DND-41 (cell line): Measurements from ENCODE around the gene ARAP1.

Experiments used
- EZH2 ChIP-seq: IDR thresholded peaks from 3 replicates; pipeline ENCODE4 v1.6.1; 2012; ENCODE audit warnings: borderline replicate concordance, low read depth, mild to moderate bottlenecking, moderate library complexity, low read length, inconsistent platforms; ENCODE audit not compliant: severe bottlenecking
- TF ChIP-seq, protein P1 (sequence below): IDR thresholded peaks from 2 replicates; pipeline ENCODE4 v1.5.1; 2012; ENCODE audit warnings: borderline replicate concordance, low read length, moderate library complexity, mild to moderate bottlenecking; ENCODE audit not compliant: poor library complexity, severe bottlenecking; ENCODE audit errors: extremely low read depth

GRCh38 chr11:72740060-72740424 is 12.2 kb downstream of the ARAP1 start:
- TF ChIP-seq, protein P1, sequence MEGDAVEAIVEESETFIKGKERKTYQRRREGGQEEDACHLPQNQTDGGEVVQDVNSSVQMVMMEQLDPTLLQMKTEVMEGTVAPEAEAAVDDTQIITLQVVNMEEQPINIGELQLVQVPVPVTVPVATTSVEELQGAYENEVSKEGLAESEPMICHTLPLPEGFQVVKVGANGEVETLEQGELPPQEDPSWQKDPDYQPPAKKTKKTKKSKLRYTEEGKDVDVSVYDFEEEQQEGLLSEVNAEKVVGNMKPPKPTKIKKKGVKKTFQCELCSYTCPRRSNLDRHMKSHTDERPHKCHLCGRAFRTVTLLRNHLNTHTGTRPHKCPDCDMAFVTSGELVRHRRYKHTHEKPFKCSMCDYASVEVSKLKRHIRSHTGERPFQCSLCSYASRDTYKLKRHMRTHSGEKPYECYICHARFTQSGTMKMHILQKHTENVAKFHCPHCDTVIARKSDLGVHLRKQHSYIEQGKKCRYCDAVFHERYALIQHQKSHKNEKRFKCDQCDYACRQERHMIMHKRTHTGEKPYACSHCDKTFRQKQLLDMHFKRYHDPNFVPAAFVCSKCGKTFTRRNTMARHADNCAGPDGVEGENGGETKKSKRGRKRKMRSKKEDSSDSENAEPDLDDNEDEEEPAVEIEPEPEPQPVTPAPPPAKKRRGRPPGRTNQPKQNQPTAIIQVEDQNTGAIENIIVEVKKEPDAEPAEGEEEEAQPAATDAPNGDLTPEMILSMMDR, result no peak
- TF ChIP-seq EZH2, result no peak
